Heart left ventricle (tissue), 13 donors: ENCODE results near the gene EEF2KMT.

Source experiments
- CTCF ChIP-seq, 12 donors: fragments of 200-600 bp; sonication (generic) in 4 of 12; IDR thresholded peaks; one replicate each; pipeline versions ENCODE4 v1.5.0 to v1.8.0; 2018 to 2022; ENCODE audit warnings: antibody characterized with exemption in 12 of 12, mild to moderate bottlenecking in 5 of 12
- POLR2A ChIP-seq, 2 donors: fragments of 450-650 bp; IDR thresholded peaks; one replicate each; pipeline ENCODE4 v1.6.1; 2017; ENCODE audit warnings: antibody characterized with exemption in 2 of 2, mild to moderate bottlenecking in 2 of 2, moderate library complexity in 2 of 2
- donor health status: ischemic (EF 13 %, LVEDD 7.1; RV severe dilation, severe dysfunction).
- donor health status: DM: no; HTN: yes; CAD: no.
- donor health status: DM: no; HTN: no; CAD: no.
- donor health status: ischemic (EF 25% LVEDD 6.9; RV normal size, moderate dysfunction).
- donor health status: ischemic (EF 25% LVEDD 5.7; RV mildly dilated, moderate dysfunction).
- donor health status: ischemic (EF 35%, LVEDD 5.7; RV mildly dilated, moderate dysfunction).
- donor health status: nonischemic (EF 11% LVEDD 7.7; RV severe dilation, severe dysfunction).
- donor health status: DM: yes; HTN: yes; CAD: no.
- donor health status: PGD.
- donor health status: ischemic (EF 29% LVEDD 5.4; RV normal size, mild dysfunction).
- donor health status: nonischemic (EF 23%, LVEDD 6.1; RV moderate dilation, normal function).

GRCh38 chr16:5054876-5055865, 42.4 kb downstream of the EEF2KMT start:
- TF ChIP-seq CTCF (IDR thresholded peaks at IDR 0.05) (no peak), POLR2A (IDR thresholded peaks at IDR 0.05) (no peak)
